Measurements from ENCODE around the gene MRM1. TPM values are rescaled to one million over a fixed set of nuclear protein-coding genes. Genes with fewer than 3 reads are reported as not detected.
A peak's percentile ranks its signal among the peaks of the same experiment; 100 is the strongest.

MRM1 gene
- total and polyA plus RNA-seq, 9 of the 15 experiments (the other 6 are each of a cell fraction or from before 2014, with no cell fraction given), result 0.61 to 28.4 (median 21.5) TPM

DNA sequence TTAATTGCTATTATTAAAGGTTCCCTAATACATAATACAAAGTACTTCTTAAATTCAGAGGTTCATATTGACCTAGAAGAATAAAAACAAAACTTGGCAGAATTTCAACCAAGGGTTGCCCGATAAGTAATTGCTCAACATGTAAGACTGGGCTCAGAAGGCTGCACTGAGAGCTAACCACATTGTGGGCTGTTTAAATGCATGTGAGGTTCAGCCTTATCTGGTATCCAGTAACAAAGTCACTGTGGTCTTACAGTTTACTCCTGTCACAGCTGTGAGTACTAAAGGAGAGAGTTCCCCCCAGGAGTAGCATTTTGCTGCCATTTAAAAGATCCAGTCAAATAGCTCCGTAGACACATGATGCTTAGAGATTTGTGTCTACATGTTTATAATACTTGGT lies 11.3 kb upstream of the MRM1 start (continued):
- TF ChIP-seq, protein P1, sequence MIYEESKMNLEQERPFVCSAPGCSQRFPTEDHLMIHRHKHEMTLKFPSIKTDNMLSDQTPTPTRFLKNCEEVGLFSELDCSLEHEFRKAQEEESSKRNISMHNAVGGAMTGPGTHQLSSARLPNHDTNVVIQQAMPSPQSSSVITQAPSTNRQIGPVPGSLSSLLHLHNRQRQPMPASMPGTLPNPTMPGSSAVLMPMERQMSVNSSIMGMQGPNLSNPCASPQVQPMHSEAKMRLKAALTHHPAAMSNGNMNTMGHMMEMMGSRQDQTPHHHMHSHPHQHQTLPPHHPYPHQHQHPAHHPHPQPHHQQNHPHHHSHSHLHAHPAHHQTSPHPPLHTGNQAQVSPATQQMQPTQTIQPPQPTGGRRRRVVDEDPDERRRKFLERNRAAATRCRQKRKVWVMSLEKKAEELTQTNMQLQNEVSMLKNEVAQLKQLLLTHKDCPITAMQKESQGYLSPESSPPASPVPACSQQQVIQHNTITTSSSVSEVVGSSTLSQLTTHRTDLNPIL (CRISPR knock-in tag; IDR thresholded peaks at IDR 0.05), result no peak
- TF ChIP-seq EWSR1 (IDR thresholded peaks at IDR 0.05; ENCODE audit: borderline replicate concordance, low read depth, partially characterized antibody) (no peak), RB1 (IDR thresholded peaks at IDR 0.05; ENCODE audit: low read depth) (no peak), ZNF274 (IDR thresholded peaks at IDR 0.05; ENCODE audit: borderline replicate concordance, low read depth, low read length) (no peak), BCL6 (CRISPR knock-in tag; IDR thresholded peaks at IDR 0.05) (no peak), NRF1 (conservative IDR thresholded peaks at IDR 0.05 in 1 of 2, IDR thresholded peaks at IDR 0.05 in 1 of 2) (no peak), BRF1 (IDR thresholded peaks at IDR 0.05; ENCODE audit: borderline replicate concordance, extremely low read depth, insufficient read length) (no peak), NUFIP1 (IDR thresholded peaks at IDR 0.05; ENCODE audit: partially characterized antibody) (no peak), SP2 (IDR thresholded peaks at IDR 0.05; ENCODE audit: extremely low read depth, low read depth, low read length, poor library complexity, severe bottlenecking) (no peak), XRCC3 (IDR thresholded peaks at IDR 0.05) (no peak), HNRNPK (IDR thresholded peaks at IDR 0.05; ENCODE audit: low read depth, low read length, poor library complexity, severe bottlenecking) (no peak)
- TF ChIP-seq, protein P2, sequence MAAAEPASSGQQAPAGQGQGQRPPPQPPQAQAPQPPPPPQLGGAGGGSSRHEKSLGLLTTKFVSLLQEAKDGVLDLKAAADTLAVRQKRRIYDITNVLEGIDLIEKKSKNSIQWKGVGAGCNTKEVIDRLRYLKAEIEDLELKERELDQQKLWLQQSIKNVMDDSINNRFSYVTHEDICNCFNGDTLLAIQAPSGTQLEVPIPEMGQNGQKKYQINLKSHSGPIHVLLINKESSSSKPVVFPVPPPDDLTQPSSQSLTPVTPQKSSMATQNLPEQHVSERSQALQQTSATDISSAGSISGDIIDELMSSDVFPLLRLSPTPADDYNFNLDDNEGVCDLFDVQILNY (CRISPR knock-in tag; IDR thresholded peaks at IDR 0.05), result no peak
- TF ChIP-seq, protein P3, sequence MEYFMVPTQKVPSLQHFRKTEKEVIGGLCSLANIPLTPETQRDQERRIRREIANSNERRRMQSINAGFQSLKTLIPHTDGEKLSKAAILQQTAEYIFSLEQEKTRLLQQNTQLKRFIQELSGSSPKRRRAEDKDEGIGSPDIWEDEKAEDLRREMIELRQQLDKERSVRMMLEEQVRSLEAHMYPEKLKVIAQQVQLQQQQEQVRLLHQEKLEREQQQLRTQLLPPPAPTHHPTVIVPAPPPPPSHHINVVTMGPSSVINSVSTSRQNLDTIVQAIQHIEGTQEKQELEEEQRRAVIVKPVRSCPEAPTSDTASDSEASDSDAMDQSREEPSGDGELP (CRISPR knock-in tag; IDR thresholded peaks at IDR 0.05; ENCODE audit: borderline replicate concordance), result peak; percentile 48; the same call in 1 of the 2 replicates
- TF ChIP-seq, protein P4, sequence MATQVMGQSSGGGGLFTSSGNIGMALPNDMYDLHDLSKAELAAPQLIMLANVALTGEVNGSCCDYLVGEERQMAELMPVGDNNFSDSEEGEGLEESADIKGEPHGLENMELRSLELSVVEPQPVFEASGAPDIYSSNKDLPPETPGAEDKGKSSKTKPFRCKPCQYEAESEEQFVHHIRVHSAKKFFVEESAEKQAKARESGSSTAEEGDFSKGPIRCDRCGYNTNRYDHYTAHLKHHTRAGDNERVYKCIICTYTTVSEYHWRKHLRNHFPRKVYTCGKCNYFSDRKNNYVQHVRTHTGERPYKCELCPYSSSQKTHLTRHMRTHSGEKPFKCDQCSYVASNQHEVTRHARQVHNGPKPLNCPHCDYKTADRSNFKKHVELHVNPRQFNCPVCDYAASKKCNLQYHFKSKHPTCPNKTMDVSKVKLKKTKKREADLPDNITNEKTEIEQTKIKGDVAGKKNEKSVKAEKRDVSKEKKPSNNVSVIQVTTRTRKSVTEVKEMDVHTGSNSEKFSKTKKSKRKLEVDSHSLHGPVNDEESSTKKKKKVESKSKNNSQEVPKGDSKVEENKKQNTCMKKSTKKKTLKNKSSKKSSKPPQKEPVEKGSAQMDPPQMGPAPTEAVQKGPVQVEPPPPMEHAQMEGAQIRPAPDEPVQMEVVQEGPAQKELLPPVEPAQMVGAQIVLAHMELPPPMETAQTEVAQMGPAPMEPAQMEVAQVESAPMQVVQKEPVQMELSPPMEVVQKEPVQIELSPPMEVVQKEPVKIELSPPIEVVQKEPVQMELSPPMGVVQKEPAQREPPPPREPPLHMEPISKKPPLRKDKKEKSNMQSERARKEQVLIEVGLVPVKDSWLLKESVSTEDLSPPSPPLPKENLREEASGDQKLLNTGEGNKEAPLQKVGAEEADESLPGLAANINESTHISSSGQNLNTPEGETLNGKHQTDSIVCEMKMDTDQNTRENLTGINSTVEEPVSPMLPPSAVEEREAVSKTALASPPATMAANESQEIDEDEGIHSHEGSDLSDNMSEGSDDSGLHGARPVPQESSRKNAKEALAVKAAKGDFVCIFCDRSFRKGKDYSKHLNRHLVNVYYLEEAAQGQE (IDR thresholded peaks at IDR 0.05; ENCODE audit: borderline replicate concordance), result no peak
- TF ChIP-seq, protein P4 (CRISPR knock-in tag; IDR thresholded peaks at IDR 0.05; ENCODE audit: low read depth), result no peak
- TF ChIP-seq, protein P5, sequence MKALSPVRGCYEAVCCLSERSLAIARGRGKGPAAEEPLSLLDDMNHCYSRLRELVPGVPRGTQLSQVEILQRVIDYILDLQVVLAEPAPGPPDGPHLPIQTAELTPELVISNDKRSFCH (CRISPR knock-in tag; IDR thresholded peaks at IDR 0.05), result no peak
- TF ChIP-seq, protein P5 (tag; IDR thresholded peaks at IDR 0.05), result no peak
